NCI-H82 treated with DMSO at 0.1 percent for 48 hours (cell line): Measurements from ENCODE around the gene TOMM22.

Experiments
- DNase-seq: peaks from one replicate; lab custom pipeline; 2025; ENCODE audit not compliant: unreplicated experiment; lab: John Stamatoyannopoulos, UW

TOMM22 gene

DNA sequence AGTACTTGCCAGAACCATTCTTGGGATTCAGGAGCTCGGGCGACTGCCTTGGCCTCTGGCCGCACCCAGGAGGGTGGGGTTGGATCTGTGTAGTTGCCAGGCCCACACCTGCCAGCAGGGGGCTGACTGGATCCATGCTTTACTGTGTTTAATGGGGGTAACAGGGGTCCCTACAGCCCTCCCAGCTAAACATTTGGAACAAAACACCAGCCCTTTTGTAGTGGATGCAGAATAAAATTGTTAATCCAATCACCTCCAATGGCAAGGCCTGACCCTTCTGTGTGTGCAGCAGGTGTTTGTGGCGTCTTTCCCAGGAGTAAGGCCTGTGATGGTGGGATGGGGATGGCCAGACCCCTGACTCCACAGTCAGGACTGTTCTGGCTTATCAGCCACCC is 51.6 kb downstream of the TOMM22 start:
- no peak for DNase-seq

DNA sequence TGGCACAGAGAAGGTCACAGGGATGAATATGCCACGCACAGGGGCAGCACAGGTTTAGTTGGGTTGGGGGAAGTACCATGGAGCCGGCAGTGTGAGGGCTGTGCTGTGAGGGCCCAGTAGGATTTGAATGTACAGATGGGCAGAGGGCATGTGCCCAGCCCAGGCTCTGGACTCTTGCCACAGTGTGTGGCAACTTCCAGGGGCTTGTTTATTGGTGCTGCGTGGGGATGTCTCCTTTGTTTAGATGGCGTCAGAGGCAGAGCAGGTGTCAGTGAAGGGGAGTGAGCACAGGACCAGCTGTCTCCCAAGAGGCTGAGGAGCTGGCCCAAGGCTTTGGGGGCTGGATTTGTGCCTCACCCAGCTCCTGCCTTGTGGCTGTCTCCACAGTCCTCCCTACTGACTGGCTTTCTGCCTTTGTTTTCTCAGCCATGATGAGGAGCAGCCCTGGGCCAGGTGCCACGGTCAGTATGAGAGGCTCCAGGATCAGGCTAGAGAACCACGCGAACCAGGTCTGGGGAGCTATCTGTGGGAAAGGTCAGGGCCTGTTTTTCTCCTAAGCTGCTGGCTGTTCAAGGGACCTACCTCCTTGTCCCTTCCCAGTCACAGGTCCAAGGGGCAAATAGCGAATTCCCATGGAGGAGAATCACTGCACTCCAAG is 52.1 kb downstream of the TOMM22 start:
- DNase-seq = no peak

DNA sequence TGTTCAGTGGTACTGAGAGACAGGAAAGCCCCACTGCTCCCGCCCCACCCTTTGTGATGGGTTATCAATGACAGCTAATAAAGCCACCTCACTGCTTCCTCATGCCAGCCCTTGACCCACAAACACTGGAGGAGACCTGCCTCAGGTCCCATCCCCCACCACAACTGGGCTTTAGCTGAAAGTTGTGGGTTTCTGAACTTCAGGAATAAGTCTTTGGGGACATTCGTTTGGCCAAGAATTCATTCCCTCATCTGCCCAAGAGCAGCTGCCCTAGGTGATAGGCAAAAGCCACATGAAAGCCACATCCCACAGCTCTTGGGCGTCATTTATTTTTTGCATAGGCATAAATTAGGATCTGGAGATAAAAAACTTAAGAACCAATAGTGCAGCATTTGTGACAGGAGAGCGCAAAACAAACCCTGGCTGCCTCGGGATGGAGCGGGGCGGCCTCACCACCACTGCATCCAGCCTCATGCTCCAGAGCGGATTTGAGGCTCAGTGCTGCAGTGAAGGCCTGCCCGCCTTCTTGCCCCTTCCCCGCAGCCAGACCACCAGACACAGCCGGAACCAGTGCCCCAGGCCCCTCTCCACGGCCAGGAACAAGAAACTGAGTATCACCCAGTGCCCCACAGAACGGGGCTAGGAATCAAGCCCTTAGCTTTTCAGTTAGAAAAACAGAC is 52.8 kb downstream of the TOMM22 start:
- no peak for DNase-seq
